HG02623 (cell line): Measurements from ENCODE around the gene GARIN1A.
"Not testable (repeated sequence)": the region's sequence is repeated elsewhere in the genome, so short reads cannot be mapped to it uniquely, and the experiment has no call there.

Experiments used
- ATAC-seq: cut with Tn5 transposase; IDR thresholded peaks from one replicate; pipeline ENCODE4 v1.9.1; 2021; ENCODE audit warnings: moderate library complexity; ENCODE audit not compliant: unreplicated experiment

Gene GARIN1A

GRCh38 chr7:128683270-128683669, 11.2 kb downstream of the GARIN1A start:
- not testable (repeated sequence) for ATAC-seq

DNA sequence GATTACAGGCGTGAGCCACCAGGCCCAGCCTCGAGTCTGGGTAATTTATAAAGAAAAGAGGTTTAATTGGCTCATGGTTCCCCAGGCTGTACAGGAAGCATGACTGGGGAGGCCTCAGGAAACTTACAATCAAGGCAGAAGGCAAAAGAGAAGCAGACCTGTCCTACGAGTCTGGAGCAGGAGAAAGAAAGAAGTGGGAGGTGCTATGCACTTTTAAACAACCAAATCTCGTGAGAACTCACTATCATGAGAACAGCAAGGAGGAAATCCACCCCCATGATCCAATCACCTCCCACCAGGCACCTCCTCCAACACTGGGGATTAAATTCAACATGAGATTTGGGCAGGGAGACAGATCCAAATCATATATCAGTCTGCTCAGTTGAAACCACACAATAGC, 11.6 kb downstream of the GARIN1A start:
- ATAC-seq, result not testable (repeated sequence)

- ATAC-seq, result no peak
Measured at GRCh38 chr7:128687131-128687530, 15.0 kb downstream of the GARIN1A start.

DNA sequence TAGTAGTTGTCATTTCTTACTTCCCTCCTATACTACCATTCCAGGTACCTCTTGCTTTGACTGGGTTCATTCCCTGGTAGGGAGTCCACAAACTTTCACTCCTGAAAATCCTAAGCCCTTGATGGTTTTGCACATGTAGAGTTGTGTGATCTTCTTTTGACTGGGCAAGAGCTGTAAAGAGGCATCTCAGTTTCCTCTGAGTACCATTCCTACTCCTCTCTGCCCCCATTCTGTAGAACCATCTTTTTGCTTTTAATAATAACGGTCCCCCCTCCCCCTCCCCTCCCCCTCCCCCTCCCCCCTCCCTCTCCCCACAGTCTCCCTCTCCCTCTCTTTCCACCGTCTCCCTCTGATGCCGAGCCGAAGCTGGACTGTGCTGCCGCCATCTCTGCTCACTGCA, 16.4 kb downstream of the GARIN1A start:
- no peak for ATAC-seq

DNA sequence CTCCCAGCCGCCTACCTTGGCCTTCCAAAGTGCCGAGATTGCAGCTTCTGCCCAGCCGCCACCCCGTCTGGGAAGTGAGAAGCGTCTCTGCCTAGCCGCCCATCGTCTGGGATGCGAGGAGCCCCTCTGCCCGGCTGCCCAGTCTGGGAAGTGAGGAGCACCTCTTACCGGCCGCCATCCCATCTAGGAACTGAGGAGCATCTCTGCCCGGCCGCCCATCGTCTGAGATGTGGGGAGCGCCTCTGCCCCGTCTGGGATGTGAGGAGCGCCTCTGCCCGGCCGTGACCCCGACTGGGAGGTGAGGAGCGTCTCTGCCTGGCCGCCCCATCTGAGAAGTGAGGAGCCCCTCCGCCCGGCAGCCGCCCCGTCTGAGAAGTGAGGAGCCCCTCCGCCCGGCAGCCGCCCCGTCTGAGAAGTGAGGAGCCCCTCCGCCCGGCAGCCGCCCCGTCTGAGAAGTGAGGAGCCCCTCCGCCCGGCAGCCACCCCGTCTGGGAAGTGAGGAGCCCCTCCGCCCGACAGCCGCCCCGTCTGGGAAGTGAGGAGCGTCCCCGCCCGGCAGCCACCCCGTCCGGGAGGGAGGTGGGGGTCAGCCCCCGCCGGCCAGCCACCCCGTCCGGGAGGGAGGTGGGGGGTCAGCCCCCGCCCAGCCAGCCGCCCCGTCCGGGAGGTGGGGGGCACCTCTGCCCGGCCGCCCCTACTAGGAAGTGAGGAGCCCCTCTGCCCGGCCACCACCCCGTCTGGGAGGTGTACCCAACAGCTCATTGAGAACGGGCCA, 17.3 kb downstream of the GARIN1A start:
- ATAC-seq, result not testable (repeated sequence)

DNA sequence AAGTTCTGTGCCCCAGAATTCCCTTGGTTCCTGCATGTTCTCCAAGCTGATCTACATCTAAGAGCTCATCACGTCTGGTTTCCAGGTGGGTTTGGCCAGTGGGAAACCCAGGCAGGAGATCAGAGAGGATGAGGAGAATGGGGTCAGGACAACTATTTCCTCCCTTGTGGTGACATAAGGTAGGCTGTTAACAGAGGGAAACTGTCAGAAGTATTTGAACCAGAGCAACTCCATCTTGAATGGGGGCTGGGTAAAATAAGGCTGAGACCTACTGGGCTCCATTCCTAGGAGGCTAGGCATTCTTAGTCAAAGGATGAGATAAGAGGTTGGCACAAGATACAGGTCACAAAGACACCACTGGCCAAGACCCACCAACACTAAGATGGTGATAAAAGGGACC, 19.1 kb downstream of the GARIN1A start:
- ATAC-seq, result no peak

- no peak for ATAC-seq
Measured at GRCh38 chr7:128692623-128693270, 20.7 kb downstream of the GARIN1A start.

DNA sequence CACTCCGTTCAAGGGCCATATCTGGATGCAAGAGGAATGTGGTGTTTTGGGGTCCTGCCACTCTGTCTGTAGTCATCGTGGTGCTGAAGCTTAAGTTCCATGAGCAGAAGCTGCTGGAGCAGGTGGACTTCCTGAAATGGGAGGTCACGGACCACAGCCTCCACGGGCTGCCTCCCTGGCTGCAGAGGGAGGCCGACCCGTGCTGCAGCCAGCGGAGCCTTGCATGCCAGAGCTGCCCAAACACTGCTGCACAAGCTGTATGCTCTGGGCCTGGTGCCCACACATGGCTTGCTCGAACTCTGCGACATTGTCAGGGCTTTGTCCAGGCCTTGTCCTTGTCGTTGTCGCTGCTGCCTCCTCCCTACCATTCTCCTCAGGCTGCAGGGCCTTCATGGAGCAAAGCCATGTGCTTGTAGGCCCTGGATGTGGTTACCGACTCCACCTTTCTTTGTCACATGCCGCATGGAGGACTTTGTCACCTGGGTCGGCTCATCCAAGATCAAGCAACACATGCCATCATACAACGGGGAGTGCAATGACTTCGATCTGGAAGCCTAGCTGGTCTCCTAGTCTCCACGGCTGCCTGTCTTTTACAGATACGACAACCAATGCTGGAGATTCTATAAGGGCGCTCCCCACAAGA, 21.4 kb downstream of the GARIN1A start:
- no peak for ATAC-seq

GRCh38 chr7:128694738-128695137, 22.6 kb downstream of the GARIN1A start:
- ATAC-seq, result no peak

- ATAC-seq, result no peak
Measured at GRCh38 chr7:128697302-128697905, 25.3 kb downstream of the GARIN1A start.

GRCh38 chr7:128699196-128699712, 27.2 kb downstream of the GARIN1A start:
- ATAC-seq, result no peak

DNA sequence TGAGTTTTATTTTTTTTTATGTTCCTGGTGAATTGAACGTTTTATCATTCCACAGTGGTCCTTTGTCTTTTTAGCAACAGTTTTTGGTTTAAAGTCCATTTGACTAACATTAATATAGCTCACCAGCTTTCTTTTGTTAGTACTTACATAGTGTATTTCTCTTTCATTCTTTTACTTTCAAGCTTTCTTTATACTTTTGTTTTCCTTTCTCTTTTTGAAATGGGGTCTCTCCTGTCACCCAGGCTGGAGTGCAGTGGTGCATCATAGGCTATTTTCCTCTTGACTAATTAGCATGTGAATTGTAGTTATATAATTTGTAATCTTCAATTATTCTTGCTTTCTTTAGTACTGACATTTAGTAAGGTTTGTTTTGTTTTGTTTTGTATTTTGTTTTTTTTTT, 27.8 kb downstream of the GARIN1A start:
- ATAC-seq, result no peak

GRCh38 chr7:128701062-128701785, 29.1 kb downstream of the GARIN1A start:
- no peak for ATAC-seq

DNA sequence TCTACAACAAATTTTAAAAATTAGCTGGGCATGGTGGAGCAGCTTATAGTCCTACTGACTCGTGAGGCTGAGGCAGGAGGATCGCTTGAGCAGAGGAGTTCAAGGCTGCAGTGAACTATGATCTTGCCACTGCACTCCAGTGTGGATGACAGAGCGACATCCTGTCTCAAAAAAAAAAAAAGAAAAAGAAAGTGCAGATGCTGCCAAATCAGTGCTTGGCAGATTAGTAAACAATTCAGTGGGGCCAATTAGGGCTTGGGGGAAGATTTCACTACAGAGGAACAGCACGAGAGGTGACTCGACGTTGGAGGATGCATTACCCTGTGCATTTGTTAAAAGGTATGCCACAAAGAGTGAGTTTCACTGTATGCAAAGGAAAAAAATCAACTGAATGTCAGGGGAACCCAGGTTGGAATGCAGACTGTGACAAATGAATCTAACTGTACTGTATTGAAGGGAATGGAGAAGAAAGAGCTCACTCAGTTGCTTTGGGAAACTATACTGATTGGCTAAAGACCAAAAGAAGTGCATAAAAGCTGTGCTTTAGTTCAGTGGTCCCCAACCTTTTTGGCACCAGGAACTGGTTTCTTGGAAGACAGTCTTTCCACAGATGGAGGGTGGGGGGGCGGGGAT, 31.6 kb downstream of the GARIN1A start:
- no peak for ATAC-seq

- no peak for ATAC-seq
Measured at GRCh38 chr7:128705891-128706333, 33.8 kb downstream of the GARIN1A start.

DNA sequence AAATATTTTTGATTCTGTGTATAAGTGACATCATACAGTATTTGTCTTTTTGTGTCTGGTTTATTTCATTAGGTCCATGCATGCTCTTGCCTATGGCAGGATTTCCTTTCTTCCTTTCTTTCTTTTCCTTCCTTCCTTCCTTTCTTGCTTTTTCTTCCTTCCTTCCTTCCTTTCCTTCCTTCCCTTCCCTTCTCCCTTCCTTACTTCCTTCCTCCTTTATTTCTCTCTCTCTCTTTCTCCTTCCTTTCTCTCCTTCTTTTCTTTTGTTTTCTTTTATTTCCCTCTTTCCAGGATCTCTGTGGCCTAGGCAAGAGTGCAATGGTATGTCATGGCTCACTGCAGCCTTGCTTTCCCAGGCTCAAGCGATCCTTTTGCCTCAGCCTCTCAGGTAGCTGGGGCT, 35.7 kb downstream of the GARIN1A start:
- ATAC-seq, result no peak

GRCh38 chr7:128708235-128708634, 36.1 kb downstream of the GARIN1A start:
- no peak for ATAC-seq

DNA sequence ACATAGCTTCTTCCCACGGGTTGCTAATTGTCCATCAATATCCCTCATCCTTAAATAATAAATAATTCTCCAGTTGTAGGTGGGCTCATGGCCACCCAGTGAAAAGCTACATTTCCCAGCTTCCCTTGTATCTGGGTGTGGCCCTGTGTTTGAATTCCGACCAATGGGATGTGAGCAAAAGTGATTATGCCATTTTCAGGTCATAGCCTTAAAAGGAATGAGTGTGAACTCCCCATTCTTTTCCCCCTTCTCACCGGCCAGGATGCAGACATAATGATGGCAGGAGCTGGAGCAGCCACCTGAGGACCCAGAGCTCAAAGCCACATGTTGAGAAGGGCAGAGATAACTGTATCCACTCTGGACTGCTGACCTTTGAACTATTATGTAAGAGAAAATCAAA, 36.7 kb downstream of the GARIN1A start:
- no peak for ATAC-seq

DNA sequence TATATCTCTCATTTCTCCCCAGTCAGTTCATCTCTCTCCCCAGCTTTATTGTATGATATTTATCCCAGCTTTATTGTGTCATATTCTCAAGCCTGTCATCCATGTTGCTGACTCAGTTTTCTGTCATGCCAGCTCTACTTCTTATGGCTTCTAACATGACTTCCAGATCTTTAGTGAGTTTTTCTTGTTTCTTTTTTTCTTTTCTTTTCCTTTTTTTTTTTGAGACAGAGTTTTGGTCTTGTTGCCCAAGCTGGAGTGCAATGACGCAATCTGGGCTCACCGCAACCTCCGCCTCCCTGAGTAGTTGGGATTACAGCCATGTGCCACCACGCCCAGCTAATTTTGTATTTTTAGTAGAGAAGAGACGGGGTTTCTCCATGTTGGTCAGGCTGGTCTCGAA, 38.4 kb downstream of the GARIN1A start:
- no peak for ATAC-seq

- ATAC-seq, result no peak
Measured at GRCh38 chr7:128713794-128714193, 41.7 kb downstream of the GARIN1A start.
